ENCODE results near the gene MYO10. TPM values are rescaled to one million over a fixed set of nuclear protein-coding genes. Genes with fewer than 3 reads are reported as not detected.

The MYO10 gene
- polyA plus RNA-seq, 3 donors = 7.6 to 15.9 (median 9.3) TPM

GRCh38 chr5:16897800-16898199 lies 38.3 kb downstream of the MYO10 start:
- 87 to 96% (median 95%) methylated on average over 6 of the region's 6 CpGs for WGBS, 3 donors
- no peak overlapping the region for H3K27ac ChIP-seq (ENCODE audit: low read depth, low read length)

GRCh38 chr5:16897284-16897704 lies 38.8 kb downstream of the MYO10 start:
- no peak overlapping the region for H3K27ac ChIP-seq (ENCODE audit: low read depth, low read length)
- 25 to 52% (median 32%) methylated on average over 7 of the region's 7 CpGs for WGBS, 3 donors

- 43 to 45% (median 45%) methylated on average over 4 of the region's 4 CpGs for WGBS, 3 donors
These were observed 39.3 kb downstream of the MYO10 start for GRCh38 chr5:16896767-16897166.

GRCh38 chr5:16894236-16895057 lies 41.6 kb downstream of the MYO10 start:
- 29 to 73% (median 66%) methylated on average over 13 of the region's 13 CpGs for WGBS, 3 donors

More at GRCh38 chr5:16896767-16897166, 39.3 kb downstream of the MYO10 start:
- H3K27ac ChIP-seq (ENCODE audit: low read depth, low read length) = no peak overlapping the region

DNA sequence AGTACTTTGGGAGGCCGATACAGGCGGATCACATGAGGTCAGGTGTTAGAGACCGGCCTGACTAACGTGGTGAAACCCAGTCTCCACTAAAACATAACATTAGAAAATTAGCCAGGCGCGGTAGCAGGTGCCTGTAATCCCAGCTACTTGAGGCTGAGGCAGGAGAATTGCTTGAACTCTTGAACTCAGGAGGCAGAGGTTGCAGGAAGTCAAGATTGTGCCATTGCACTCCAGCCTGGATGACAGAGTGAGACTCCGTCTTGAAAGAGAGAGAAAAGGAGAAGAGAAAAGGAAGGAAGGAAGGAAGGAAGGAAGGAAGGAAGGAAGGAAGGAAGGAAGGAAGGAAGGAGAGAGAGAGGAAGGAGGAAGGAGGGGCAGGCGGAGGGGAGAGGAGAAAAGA lies 45.1 kb downstream of the MYO10 start:
- H3K27ac ChIP-seq (ENCODE audit: low read depth, low read length) = no peak overlapping the region
- WGBS, 3 donors = 67 to 80% (median 68%) methylated on average over 8 of the region's 8 CpGs

More at GRCh38 chr5:16894236-16895057, 41.6 kb downstream of the MYO10 start:
- no peak overlapping the region for H3K27ac ChIP-seq (ENCODE audit: low read depth, low read length)

DNA sequence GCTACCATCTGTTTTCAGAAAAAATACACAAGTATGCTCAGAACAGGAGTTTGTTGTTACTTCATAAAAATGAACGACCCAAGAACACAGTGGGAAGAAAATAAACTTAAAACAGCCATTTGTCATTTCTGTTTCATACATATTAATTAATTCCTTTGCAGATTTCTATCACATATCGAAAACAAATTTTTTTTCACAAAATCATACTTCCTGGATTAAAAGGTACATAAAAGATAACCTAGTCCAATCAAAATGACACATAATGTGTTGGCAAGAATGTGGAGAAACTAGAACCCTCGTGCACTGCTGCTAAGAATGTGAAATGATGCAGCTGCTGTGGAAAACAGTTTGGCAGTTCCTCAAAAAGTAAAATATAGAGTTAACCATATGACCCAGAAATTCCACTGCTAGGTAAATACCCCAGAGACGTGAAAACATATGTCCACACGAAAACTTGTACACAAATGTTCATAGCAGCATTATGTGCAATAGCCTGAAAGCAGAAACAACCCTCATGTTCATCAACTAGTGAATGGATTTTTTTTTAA lies 46.0 kb downstream of the MYO10 start:
- H3K27ac ChIP-seq (ENCODE audit: low read depth, low read length) = no peak overlapping the region
- WGBS, 3 donors = 15 to 48% (median 39%) methylated on average over 5 of the region's 5 CpGs

- no peak overlapping the region for H3K27ac ChIP-seq (ENCODE audit: low read depth, low read length)
These were observed 46.7 kb downstream of the MYO10 start for GRCh38 chr5:16889203-16889971.

DNA sequence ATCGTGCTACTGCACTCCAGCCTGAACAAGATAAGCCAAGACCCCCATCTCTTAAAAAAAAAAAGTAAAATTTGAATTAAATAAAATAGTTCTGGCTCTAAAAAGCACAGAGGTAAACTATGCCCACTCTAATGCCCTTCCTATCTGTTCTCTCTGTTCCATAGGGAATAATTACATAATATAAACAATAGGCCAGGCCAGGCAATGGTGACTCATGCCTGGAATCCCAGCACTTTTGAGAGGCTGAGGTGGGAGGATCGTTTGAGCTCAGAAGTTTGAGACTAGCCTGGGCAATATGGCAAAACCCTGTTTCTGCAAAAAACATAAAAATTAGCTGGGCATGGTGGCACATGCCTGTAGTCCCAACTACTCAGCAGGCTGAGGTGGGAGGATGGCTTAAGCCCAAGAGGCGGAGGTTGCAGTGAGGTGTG lies 47.4 kb downstream of the MYO10 start:
- 72 to 77% (median 74%) methylated on average over 3 of the region's 3 CpGs for WGBS, 3 donors
- no peak overlapping the region for H3K27ac ChIP-seq (ENCODE audit: low read depth, low read length)

More at GRCh38 chr5:16889203-16889971, 46.7 kb downstream of the MYO10 start:
- 81 to 82% (median 81%) methylated on average over 8 of the region's 8 CpGs for WGBS, 3 donors

DNA sequence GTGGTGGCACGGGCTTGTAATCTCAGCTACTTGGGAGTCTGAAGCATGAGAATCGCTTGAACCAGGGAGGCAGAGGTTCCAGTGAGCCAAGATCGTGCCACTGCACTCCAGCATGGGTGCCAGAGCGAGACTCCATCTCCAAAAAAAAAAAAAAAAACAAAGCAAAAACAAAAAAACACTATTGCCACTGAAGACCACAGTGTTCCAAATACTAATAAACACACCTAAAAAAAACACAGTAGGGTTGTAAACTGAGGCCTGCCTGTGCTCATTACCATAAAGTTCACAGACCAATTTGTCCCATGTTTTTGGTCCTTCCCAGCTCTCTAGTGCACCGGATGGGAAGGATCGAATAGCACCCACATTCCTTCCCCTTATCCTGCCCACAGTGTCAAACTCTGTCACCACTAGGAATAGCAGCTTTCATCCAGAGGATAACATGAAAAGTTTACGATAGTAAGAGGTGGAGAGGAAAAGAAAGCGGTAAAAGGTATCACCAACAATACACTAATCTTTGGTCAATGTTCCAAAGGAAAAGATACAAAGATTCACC lies 49.2 kb downstream of the MYO10 start:
- no peak overlapping the region for H3K27ac ChIP-seq (ENCODE audit: low read depth, low read length)
- WGBS, 3 donors = 79 to 91% (median 88%) methylated on average over 8 of the region's 8 CpGs

GRCh38 chr5:16886366-16886736 lies 49.7 kb downstream of the MYO10 start:
- 55 to 77% (median 60%) methylated on average over 7 of the region's 7 CpGs for WGBS, 3 donors
- H3K27ac ChIP-seq (ENCODE audit: low read depth, low read length) = no peak overlapping the region

DNA sequence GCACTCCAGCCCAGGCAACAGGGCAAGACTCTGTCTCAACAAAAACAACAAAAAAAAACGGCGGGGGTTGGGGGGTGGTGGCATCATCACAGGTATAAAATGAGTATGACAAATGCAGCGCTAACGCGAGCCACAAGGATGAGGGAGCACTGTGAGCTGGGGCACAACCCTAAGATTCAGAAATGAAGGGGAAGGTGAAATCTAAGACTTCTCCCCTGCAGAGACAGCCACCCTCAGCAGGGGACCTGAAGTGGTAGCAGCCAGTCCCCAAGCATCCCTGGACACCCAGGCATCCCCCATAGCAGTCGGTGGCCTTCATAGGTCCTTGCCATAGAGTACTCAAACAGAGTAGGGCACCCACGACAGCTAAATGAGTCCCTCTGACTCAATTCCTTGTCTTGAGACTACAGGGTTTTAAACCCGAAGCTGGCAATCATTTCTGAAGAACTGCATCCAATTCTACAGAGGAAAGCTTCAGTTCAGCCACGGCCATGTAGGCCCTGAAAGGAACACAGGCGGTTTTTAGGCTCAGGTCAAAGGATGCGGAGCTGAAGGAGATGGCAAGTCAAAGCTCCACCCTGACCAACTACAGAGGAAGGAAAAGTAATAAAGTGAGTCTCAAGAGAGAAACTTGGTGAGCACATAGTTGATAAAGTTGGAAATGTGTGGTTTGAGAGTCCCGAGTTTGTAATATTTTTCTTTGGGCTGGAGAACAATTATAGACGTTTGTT lies 50.3 kb downstream of the MYO10 start:
- no peak overlapping the region for H3K27ac ChIP-seq (ENCODE audit: low read depth, low read length)
- WGBS, 3 donors = 76 to 84% (median 80%) methylated on average over 13 of the region's 13 CpGs

GRCh38 chr5:16884595-16884994 lies 51.5 kb downstream of the MYO10 start:
- WGBS, 3 donors = 26 to 72% (median 68%) methylated on average over 4 of the region's 4 CpGs
- H3K27ac ChIP-seq (ENCODE audit: low read depth, low read length) = no peak overlapping the region

- H3K27ac ChIP-seq (ENCODE audit: low read depth, low read length) = no peak overlapping the region
- 63 to 82% (median 78%) methylated on average over 6 of the region's 6 CpGs for WGBS, 3 donors
These were observed 52.3 kb downstream of the MYO10 start for GRCh38 chr5:16883806-16884205.

GRCh38 chr5:16883176-16883575 lies 52.9 kb downstream of the MYO10 start:
- 90 to 96% (median 94%) methylated on average over 6 of the region's 6 CpGs for WGBS, 3 donors

DNA sequence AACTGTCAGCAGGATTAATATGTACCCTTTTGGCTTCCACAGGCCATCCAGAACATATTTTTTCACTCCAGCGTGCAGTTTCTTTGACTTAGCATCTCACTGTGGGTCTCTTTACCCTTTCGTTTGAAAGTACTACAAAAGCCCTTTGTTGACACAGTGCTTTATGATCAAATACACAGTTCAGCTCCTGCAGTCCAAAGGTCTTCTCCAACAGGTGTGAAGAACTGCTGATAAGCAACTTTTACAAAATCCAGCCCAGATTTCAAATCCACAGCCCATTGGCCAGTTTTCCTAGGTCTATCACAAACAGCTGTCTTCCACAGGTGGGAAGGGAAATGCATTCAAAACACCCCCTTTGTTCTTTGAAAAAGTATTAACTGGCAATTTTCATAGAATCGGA lies 54.8 kb downstream of the MYO10 start:
- no peak overlapping the region for H3K27ac ChIP-seq (ENCODE audit: low read depth, low read length)
- WGBS, 3 donors = 21 to 81% (median 80%) methylated on average over 3 of the region's 3 CpGs

More at GRCh38 chr5:16883176-16883575, 52.9 kb downstream of the MYO10 start:
- no peak overlapping the region for H3K27ac ChIP-seq (ENCODE audit: low read depth, low read length)

GRCh38 chr5:16880547-16880946 lies 55.5 kb downstream of the MYO10 start:
- no peak overlapping the region for H3K27ac ChIP-seq (ENCODE audit: low read depth, low read length)

GRCh38 chr5:16879650-16880049 lies 56.4 kb downstream of the MYO10 start:
- H3K27ac ChIP-seq (ENCODE audit: low read depth, low read length) = no peak overlapping the region

More at GRCh38 chr5:16880547-16880946, 55.5 kb downstream of the MYO10 start:
- WGBS, 3 donors = 22 to 81% (median 81%) methylated on average over 3 of the region's 3 CpGs

DNA sequence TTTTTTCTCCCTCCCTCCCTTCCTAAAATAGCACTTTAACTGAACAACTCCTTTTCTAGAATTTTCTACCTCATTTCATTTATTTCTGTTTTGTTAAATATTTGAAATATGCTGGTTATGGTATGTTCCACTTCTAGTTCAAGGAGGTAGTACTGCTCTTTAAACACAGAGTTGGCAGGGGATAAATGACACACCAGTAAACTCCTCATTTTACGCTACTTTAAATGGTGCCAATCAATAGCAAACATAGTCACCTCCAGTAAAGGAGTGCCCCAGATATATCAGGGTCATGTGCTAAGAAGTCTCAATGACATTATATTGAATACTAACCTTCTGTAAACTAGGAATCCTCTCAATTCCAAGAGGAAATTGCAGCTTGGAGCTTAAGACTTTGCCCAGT lies 56.9 kb downstream of the MYO10 start:
- no peak overlapping the region for H3K27ac ChIP-seq (ENCODE audit: low read depth, low read length)
- WGBS, 3 donors = 38 to 94% (median 88%) methylated on average over 1 of the region's 1 CpG

More at GRCh38 chr5:16879650-16880049, 56.4 kb downstream of the MYO10 start:
- WGBS, 3 donors = 57 to 94% (median 90%) methylated on average over 13 of the region's 13 CpGs

All from adipose tissue (tissue), 3 donors.